HepG2 (cell line): ENCODE measurements around the gene FXR2. TPM values are rescaled to one million over a fixed set of nuclear protein-coding genes. Genes with fewer than 3 reads are reported as not detected.
A peak's percentile ranks its signal among the peaks of the same experiment; 100 is the strongest.

ENCODE experiments used
- FLYWCH1 ChIP-seq: sonication (generic); formaldehyde crosslinking; IDR thresholded peaks from 2 replicates; pipeline ENCODE4 v1.8.1; 2023; ENCODE audit warnings: mild to moderate bottlenecking, missing genetic modification reagents
- HNRNPK ChIP-seq: fragments of 200-400 bp; formaldehyde crosslinking; IDR thresholded peaks from 2 replicates; pipeline ENCODE4 v1.6.1; 2018; ENCODE audit warnings: low read length, low read depth, moderate library complexity, mild to moderate bottlenecking; ENCODE audit not compliant: poor library complexity, severe bottlenecking
- KDM3A ChIP-seq: IDR thresholded peaks from 2 replicates; pipeline ENCODE4 v1.6.1; 2018; ENCODE audit warnings: low read depth, missing compliant biosample characterization
- MZF1 ChIP-seq: sonication (generic); formaldehyde crosslinking; IDR thresholded peaks from 2 replicates; pipeline ENCODE4 v1.8.1; 2023; ENCODE audit warnings: mild to moderate bottlenecking, missing genetic modification reagents, borderline replicate concordance
- ONECUT2 ChIP-seq: sonication (generic); formaldehyde crosslinking; IDR thresholded peaks from 2 replicates; pipeline ENCODE4 v1.4.0; 2020; ENCODE audit warnings: missing genetic modification reagents
- SAFB2 ChIP-seq: sonication (generic); formaldehyde crosslinking; IDR thresholded peaks from 2 replicates; pipeline ENCODE4 v1.5.1; 2020; ENCODE audit warnings: missing genetic modification reagents, low read depth, mild to moderate bottlenecking, borderline replicate concordance
- SALL2 ChIP-seq: sonication (generic); formaldehyde crosslinking; IDR thresholded peaks from 2 replicates; pipeline ENCODE4 v1.8.1; 2023; ENCODE audit warnings: mild to moderate bottlenecking, missing genetic modification reagents, inconsistent platforms
- YEATS4 ChIP-seq: sonication (generic); formaldehyde crosslinking; IDR thresholded peaks from 2 replicates; pipeline ENCODE4 v1.4.0; 2020; ENCODE audit warnings: missing genetic modification reagents, borderline replicate concordance
- ZNF264 ChIP-seq: sonication (generic); formaldehyde crosslinking; IDR thresholded peaks from 2 replicates; pipeline ENCODE4 v1.4.0; 2020; ENCODE audit warnings: missing genetic modification reagents
- ZNF556 ChIP-seq: sonication (generic); formaldehyde crosslinking; IDR thresholded peaks from 2 replicates; pipeline ENCODE4 v1.4.0; 2020; ENCODE audit warnings: mild to moderate bottlenecking, missing genetic modification reagents, borderline replicate concordance
- ZNF75D ChIP-seq: sonication (generic); formaldehyde crosslinking; IDR thresholded peaks from 2 replicates; pipeline ENCODE4 v1.8.1; 2023; ENCODE audit warnings: missing genetic modification reagents, mild to moderate bottlenecking, borderline replicate concordance
- ZNF839 ChIP-seq: sonication (generic); formaldehyde crosslinking; IDR thresholded peaks from 2 replicates; pipeline ENCODE4 v1.4.0; 2020; ENCODE audit warnings: missing genetic modification reagents, mild to moderate bottlenecking, borderline replicate concordance
- polyA plus RNA-seq, 8 experiments: library from polyadenylated mRNA; depleted of rRNA in 3 of 8; stranded (reverse) in 7 of 8; unstranded in 1 of 8; fragments of >200 nt; fragmentation: Illumina TruSeq in 4 of 8; extraction: Trizol in 4 of 8; gene quantifications; 2 replicates each; pipeline versions ENCODE4 v1.2.1 to v1.2.3, GENCODE V29; 2011 to 2016; ENCODE audit warnings: low read depth in 4 of 8, missing spikeins in 1 of 8, mixed read lengths in 1 of 8; ENCODE audit not compliant: insufficient read depth in 1 of 8
- total RNA-seq, 5 experiments: library from RNA; depleted of rRNA; stranded (reverse); fragments of >200 nt; fragmentation: Illumina TruSeq; extraction: Trizol; gene quantifications; 2 replicates each; pipeline ENCODE4 v1.2.3, GENCODE V29; 2016; ENCODE audit warnings: low read depth in 1 of 5
- TF ChIP-seq, protein P1 (sequence below): sonication (generic); formaldehyde crosslinking; IDR thresholded peaks from 2 replicates; pipeline ENCODE4 v1.4.0; 2020; ENCODE audit warnings: low read depth, missing genetic modification reagents
- TF ChIP-seq, protein P2 (sequence below): sonication (generic); formaldehyde crosslinking; IDR thresholded peaks from 2 replicates; pipeline ENCODE4 v1.5.1; 2020; ENCODE audit warnings: mild to moderate bottlenecking, missing genetic modification reagents
- TF ChIP-seq, protein P3 (sequence below): sonication (generic); IDR thresholded peaks from 2 replicates; pipeline ENCODE4 v1.6.1; 2016; ENCODE audit warnings: low read depth, borderline replicate concordance
- TF ChIP-seq, protein P4 (sequence below): sonication (generic); formaldehyde crosslinking; IDR thresholded peaks from 2 replicates; pipeline ENCODE4 v1.5.0; 2020; ENCODE audit warnings: missing genetic modification reagents
- TF ChIP-seq, protein P5 (sequence below): sonication (generic); formaldehyde crosslinking; conservative IDR thresholded peaks from 2 replicates; pipeline ENCODE4 v1.8.0; 2022; ENCODE audit warnings: low read depth, missing genetic modification reagents

FXR2 gene
- total and polyA plus RNA-seq, 2 of the 13 experiments (the other 11 are each of a cell fraction or from before 2014, with no cell fraction given) = 20.9 to 24.4 TPM

DNA sequence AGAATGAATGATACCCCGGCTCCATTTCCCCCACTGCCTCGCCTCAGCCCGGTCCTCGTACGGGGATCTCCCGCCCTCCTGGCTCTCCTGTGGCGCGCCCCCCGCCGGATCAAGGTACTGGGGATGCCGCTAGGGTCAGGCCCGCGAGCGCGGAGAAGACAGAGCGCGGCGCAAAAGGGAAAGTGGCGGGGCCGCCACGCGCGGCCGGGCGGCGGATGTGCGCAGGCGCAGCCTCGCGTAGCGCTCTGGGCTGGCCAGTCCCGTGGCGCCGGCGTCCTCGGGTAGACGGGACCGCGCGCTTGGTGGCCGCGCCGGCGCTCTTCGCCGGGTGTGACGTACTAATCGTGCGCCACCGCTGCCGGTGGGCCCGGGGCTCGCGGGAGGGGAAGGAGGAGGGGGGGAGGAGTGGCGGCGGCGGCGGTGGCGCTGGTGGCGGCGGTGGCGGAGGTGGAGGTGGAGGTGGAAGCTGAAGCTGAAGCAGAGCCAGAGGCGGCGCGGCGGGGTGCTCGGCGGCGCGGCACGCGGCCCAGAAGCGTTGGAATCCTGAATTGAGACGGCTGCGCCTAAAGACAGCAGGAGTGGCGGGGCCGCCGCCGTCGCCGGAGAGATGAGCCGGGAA, 53.0 kb downstream of the FXR2 start, which contains the start of gene SENP3 (continued):
- TF ChIP-seq ZNF556 (CRISPR knock-in tag) (no peak), HNRNPK (peak; percentile 94), YEATS4 (peak; percentile 69), FLYWCH1 (CRISPR knock-in tag) (no peak), ZNF75D (CRISPR knock-in tag) (no peak), ZNF264 (no peak), MZF1 (no peak), ONECUT2 (CRISPR knock-in tag) (no peak), KDM3A (no peak), SAFB2 (no peak), ZNF839 (CRISPR knock-in tag) (no peak), SALL2 (CRISPR knock-in tag) (peak; percentile 75)
- TF ChIP-seq, protein P1, sequence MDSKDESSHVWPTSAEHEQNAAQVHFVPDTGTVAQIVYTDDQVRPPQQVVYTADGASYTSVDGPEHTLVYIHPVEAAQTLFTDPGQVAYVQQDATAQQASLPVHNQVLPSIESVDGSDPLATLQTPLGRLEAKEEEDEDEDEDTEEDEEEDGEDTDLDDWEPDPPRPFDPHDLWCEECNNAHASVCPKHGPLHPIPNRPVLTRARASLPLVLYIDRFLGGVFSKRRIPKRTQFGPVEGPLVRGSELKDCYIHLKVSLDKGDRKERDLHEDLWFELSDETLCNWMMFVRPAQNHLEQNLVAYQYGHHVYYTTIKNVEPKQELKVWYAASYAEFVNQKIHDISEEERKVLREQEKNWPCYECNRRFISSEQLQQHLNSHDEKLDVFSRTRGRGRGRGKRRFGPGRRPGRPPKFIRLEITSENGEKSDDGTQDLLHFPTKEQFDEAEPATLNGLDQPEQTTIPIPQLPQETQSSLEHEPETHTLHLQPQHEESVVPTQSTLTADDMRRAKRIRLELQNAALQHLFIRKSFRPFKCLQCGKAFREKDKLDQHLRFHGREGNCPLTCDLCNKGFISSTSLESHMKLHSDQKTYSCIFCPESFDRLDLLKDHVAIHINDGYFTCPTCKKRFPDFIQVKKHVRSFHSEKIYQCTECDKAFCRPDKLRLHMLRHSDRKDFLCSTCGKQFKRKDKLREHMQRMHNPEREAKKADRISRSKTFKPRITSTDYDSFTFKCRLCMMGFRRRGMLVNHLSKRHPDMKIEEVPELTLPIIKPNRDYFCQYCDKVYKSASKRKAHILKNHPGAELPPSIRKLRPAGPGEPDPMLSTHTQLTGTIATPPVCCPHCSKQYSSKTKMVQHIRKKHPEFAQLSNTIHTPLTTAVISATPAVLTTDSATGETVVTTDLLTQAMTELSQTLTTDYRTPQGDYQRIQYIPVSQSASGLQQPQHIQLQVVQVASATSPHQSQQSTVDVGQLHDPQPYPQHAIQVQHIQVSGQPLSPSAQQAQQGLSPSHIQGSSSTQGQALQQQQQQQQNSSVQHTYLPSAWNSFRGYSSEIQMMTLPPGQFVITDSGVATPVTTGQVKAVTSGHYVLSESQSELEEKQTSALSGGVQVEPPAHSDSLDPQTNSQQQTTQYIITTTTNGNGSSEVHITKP (CRISPR knock-in tag) = no peak
- TF ChIP-seq, protein P2, sequence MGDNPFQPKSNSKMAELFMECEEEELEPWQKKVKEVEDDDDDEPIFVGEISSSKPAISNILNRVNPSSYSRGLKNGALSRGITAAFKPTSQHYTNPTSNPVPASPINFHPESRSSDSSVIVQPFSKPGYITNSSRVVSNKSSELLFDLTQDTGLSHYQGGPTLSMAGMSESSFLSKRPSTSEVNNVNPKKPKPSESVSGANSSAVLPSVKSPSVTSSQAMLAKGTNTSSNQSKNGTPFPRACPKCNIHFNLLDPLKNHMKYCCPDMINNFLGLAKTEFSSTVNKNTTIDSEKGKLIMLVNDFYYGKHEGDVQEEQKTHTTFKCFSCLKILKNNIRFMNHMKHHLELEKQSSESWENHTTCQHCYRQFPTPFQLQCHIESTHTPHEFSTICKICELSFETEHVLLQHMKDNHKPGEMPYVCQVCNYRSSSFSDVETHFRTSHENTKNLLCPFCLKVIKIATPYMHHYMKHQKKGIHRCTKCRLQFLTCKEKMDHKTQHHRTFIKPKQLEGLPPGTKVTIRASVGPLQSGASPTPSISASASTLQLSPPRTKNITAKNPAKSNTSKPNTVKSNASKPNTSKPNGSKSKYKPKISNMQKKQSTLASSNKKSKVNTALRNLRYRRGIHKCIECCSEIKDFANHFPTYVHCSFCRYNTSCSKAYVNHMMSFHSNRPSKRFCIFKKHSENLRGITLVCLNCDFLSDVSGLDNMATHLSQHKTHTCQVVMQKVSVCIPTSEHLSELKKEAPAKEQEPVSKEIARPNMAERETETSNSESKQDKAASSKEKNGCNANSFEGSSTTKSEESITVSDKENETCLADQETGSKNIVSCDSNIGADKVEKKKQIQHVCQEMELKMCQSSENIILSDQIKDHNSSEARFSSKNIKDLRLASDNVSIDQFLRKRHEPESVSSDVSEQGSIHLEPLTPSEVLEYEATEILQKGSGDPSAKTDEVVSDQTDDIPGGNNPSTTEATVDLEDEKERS = no peak
- TF ChIP-seq, protein P3, sequence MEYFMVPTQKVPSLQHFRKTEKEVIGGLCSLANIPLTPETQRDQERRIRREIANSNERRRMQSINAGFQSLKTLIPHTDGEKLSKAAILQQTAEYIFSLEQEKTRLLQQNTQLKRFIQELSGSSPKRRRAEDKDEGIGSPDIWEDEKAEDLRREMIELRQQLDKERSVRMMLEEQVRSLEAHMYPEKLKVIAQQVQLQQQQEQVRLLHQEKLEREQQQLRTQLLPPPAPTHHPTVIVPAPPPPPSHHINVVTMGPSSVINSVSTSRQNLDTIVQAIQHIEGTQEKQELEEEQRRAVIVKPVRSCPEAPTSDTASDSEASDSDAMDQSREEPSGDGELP = no peak
- TF ChIP-seq, protein P4, sequence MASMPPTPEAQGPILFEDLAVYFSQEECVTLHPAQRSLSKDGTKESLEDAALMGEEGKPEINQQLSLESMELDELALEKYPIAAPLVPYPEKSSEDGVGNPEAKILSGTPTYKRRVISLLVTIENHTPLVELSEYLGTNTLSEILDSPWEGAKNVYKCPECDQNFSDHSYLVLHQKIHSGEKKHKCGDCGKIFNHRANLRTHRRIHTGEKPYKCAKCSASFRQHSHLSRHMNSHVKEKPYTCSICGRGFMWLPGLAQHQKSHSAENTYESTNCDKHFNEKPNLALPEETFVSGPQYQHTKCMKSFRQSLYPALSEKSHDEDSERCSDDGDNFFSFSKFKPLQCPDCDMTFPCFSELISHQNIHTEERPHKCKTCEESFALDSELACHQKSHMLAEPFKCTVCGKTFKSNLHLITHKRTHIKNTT (CRISPR knock-in tag) = no peak
- TF ChIP-seq, protein P5, sequence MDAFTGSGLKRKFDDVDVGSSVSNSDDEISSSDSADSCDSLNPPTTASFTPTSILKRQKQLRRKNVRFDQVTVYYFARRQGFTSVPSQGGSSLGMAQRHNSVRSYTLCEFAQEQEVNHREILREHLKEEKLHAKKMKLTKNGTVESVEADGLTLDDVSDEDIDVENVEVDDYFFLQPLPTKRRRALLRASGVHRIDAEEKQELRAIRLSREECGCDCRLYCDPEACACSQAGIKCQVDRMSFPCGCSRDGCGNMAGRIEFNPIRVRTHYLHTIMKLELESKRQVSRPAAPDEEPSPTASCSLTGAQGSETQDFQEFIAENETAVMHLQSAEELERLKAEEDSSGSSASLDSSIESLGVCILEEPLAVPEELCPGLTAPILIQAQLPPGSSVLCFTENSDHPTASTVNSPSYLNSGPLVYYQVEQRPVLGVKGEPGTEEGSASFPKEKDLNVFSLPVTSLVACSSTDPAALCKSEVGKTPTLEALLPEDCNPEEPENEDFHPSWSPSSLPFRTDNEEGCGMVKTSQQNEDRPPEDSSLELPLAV (CRISPR knock-in tag) = no peak
